AG10803 (cell line): ENCODE data around the gene NINJ2.

Source experiments
- DNase-seq: peaks from one replicate; pipeline ENCODE4 v3.0.0; 2010; ENCODE audit warnings: low read depth
- H3K4me3 ChIP-seq: 2 replicates; pipeline ENCODE4 v1.5.1; 2011; ENCODE audit warnings: mild to moderate bottlenecking, low read length, control low read depth
- TF ChIP-seq, protein P1 (sequence below): conservative IDR thresholded peaks from 2 replicates; pipeline ENCODE4 v1.5.1; 2011; ENCODE audit warnings: mild to moderate bottlenecking, low read length, control low read depth, inconsistent platforms

The NINJ2 gene

DNA sequence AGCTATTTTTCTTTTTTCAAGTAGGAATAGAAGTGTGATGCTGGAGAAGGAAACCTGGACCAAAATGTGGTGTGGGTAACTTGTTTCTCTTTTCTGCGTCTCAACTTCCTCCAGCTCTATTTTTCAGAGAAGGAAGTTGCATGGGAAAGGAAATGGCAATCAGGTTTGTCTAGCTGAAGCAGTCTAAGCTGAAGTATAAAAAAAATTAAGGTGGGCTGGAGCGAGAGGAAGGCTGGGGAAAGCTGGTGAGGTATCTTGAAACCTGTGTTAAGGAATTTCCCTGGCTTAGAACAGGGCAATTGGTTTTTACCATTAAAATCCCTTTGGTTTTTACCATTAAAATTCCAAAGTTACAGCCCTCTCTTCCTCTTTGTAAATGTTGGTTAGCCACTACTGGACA lies 34.2 kb upstream of the NINJ2 start:
- H3K4me3 ChIP-seq = no peak overlapping the region
- no peak for DNase-seq
- TF ChIP-seq, protein P1, sequence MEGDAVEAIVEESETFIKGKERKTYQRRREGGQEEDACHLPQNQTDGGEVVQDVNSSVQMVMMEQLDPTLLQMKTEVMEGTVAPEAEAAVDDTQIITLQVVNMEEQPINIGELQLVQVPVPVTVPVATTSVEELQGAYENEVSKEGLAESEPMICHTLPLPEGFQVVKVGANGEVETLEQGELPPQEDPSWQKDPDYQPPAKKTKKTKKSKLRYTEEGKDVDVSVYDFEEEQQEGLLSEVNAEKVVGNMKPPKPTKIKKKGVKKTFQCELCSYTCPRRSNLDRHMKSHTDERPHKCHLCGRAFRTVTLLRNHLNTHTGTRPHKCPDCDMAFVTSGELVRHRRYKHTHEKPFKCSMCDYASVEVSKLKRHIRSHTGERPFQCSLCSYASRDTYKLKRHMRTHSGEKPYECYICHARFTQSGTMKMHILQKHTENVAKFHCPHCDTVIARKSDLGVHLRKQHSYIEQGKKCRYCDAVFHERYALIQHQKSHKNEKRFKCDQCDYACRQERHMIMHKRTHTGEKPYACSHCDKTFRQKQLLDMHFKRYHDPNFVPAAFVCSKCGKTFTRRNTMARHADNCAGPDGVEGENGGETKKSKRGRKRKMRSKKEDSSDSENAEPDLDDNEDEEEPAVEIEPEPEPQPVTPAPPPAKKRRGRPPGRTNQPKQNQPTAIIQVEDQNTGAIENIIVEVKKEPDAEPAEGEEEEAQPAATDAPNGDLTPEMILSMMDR = no peak

DNA sequence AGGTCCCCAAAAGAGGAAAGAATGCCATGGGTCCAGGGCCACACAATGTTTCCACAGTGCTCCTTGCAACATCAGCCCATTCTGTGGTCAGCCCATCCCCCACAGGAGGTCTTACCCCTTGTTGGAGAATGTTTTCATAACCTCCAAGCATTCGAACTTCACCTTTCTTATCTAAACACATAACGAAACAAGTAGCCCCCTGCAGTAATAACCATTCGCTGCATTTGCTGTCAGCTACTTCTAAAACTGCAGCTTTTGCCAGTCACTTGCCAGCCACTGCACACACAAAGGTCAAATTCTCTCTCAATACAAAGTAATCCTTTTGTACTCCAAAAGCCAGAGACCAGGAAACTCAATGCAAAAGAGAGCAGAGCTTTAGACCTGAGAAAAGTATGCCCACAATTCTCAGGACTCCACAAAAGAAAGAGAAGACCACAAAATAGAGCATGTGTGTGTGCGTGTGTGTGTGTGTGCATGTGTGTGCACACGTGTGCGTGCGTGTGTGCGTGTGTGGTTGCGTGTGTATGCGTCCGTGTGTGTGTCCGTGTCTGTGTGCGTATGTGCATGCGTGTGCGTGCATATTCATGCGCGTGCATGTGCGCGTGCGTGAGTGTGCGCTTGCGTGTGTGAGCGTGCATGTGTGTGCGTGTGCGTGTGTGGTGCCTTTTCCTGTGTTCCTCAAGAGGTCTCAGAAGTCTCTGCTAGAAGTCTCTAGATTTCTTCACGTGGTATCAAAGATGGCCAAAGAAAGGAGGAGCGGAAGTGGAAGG lies 31.7 kb upstream of the NINJ2 start:
- TF ChIP-seq, protein P1 = no peak
- DNase-seq = no peak
- H3K4me3 ChIP-seq = no peak overlapping the region

DNA sequence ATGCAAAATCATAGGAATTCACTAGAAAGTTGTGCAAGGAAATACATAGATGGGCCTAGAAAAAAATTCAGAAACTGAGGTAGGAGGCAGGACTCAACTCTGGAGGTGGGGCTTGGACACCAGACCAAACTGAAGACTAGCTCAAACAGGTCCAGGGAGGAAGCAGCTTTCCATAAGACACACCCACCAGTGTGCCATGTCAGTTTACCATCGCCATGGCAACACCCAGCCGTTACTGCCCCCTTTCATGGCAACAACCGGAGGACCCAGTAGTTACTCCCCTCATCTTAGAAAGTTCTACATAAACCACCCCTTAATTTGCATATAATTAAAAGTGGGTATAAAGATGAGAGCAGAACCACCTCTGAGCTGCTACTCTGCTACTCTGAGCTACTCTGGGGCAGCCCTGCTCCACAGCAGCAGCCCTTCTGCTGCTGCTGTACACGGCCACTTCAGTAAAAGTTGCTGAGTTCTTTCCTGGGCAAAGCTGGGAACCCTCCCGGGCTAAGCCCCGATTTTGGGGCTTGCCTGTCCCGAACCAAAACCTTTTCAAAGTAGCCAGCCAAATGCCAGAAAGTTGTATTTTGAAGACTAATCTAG lies 30.8 kb upstream of the NINJ2 start:
- TF ChIP-seq, protein P1 = no peak
- H3K4me3 ChIP-seq = no peak overlapping the region
- DNase-seq = no peak

DNA sequence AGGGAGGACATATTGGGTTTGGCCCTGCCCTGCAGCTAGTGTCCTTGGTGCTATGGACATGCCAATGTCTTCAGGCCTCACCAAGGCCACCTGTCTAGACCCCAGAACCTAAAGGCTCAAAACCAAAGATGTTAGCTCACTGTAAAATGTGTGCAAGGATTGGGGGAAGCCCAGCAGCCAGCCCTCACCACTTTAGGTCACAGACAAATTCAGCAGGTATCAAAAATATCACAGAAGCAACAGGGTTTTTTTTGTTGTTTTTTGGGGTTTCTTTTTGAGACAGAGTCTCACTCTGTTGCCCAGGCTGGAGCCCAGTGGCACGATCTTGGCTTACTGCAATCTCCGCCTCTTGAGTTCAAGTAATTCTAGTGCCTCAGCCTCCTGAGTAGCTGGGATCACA lies 29.0 kb upstream of the NINJ2 start:
- H3K4me3 ChIP-seq = no peak overlapping the region
- TF ChIP-seq, protein P1 = no peak
- DNase-seq = no peak

DNA sequence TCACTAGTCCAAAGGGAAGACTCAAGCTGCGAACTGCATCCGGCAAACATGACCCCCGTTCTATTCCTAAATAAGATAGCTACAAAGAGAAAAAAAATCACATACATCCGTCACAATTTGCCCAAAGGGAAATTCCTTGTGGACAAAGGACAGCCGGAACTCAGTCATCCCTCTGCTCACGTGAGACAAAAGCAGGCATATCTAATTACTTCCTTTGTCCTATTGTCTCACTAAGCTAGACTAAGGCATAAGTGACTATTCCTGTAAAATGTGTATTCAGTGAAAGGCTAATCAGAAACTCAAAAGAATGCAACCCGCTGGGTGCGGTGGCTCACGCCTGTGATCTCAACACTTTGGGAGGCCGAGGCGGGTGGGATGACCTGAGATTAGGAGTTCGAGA lies 27.2 kb upstream of the NINJ2 start:
- TF ChIP-seq, protein P1 = no peak

DNA sequence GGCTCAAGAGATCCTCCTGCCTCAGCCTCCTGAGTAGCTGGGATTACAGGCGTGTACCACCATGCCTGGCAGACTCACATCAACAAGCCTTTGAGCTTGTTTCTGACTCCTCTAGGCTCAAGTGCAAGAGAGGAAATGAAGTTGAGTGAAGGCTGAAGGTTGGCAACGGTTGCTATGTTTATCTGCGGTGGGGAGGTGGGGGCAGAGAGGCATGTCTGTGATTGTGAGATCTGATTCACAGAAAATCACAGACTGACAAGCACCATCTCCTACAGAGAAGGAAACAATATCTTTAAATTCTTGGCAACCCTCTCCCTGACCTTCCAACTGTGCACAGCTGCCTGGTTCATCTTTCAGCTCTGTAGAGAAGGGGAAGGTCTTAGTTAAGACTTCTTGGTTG lies 22.1 kb upstream of the NINJ2 start:
- DNase-seq = no peak
- H3K4me3 ChIP-seq = no peak overlapping the region
- TF ChIP-seq, protein P1 = no peak

More for the DNA sequence above, 27.2 kb upstream of the NINJ2 start:
- no peak for DNase-seq
- H3K4me3 ChIP-seq = no peak overlapping the region

DNA sequence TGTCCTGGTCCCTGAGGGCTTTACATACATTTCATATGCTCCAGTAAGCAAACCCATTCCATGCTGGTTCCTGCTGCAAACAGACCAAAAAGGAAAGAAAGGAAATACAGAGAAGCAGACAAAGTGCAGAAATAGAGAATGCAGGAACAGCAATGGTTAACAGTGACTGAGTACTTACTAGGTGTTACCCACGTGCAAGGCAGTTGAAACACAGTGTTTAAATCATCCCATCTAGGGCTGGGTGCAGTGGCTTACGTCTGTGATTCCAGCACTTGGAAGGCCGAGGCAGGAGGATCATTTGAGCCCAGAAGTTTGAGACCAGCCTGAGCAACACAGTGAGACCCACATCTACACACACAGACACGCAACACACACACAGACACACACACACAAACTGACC lies 21.2 kb upstream of the NINJ2 start:
- DNase-seq = no peak
- no peak overlapping the region for H3K4me3 ChIP-seq
- TF ChIP-seq, protein P1 = no peak
